OCI-LY1 (cell line): Measurements from ENCODE around the gene NUP210.

Experiments
- CTCF ChIP-seq: fragments of 200-600 bp; sonication (generic), shearing (Covaris generic); IDR thresholded peaks from 2 replicates; pipeline ENCODE4 v1.5.1; 2017; ENCODE audit warnings: mild to moderate bottlenecking, antibody characterized with exemption, low read length, moderate library complexity, mixed read lengths
- EZH2 ChIP-seq: fragments of 200-600 bp; sonication (generic), shearing (Covaris generic); IDR thresholded peaks from 2 replicates; pipeline ENCODE4 v1.8.0; 2017; ENCODE audit warnings: borderline replicate concordance, mixed run types, mild to moderate bottlenecking, antibody characterized with exemption, low read length, moderate library complexity, mixed read lengths

- TF ChIP-seq CTCF (no peak), EZH2 (no peak)
Measured at GRCh38 chr3:13420831-13421765, 976 bp upstream of the NUP210 start.
